Endodermal cell (in vitro differentiated cells): ENCODE results near the gene NT5C1A. TPM values are rescaled to one million over a fixed set of nuclear protein-coding genes. Genes with fewer than 3 reads are reported as not detected.

Source experiments
- DNase-seq: peaks from one replicate; pipeline ENCODE4 v3.0.0-alpha.2; 2017
- H3K27ac ChIP-seq: 2 replicates; pipeline ENCODE4 v1.5.1; 2013; ENCODE audit warnings: mild to moderate bottlenecking, low read depth, low read length, moderate library complexity
- H3K27me3 ChIP-seq: 2 replicates; pipeline ENCODE4 v1.6.1; 2013; ENCODE audit warnings: mild to moderate bottlenecking, low read length, moderate library complexity; ENCODE audit not compliant: insufficient read depth, control insufficient read depth, poor library complexity, severe bottlenecking
- H3K36me3 ChIP-seq: 2 replicates; pipeline ENCODE4 v1.7.0; 2013; ENCODE audit warnings: mild to moderate bottlenecking, low read length, moderate library complexity; ENCODE audit not compliant: control insufficient read depth, insufficient read depth
- H3K4me1 ChIP-seq: one replicate; pipeline ENCODE4 v1.7.0; 2013; ENCODE audit warnings: low read length; ENCODE audit not compliant: control insufficient read depth, insufficient read depth
- H3K4me3 ChIP-seq: 2 replicates; pipeline ENCODE4 v1.5.1; 2013; ENCODE audit warnings: mild to moderate bottlenecking, low read length, moderate library complexity
- H3K9ac ChIP-seq: 2 replicates; pipeline ENCODE4 v1.6.1; 2013; ENCODE audit warnings: mild to moderate bottlenecking, low read length, moderate library complexity; ENCODE audit not compliant: poor library complexity, severe bottlenecking; ENCODE audit errors: extremely low read depth
- H3K9me3 ChIP-seq: 2 replicates; pipeline ENCODE4 v1.6.1; 2013; ENCODE audit warnings: mild to moderate bottlenecking, low read length, moderate library complexity; ENCODE audit not compliant: control insufficient read depth
- H3K27ac Mint-ChIP-seq: 2 replicates; pipeline ENCODE4 v1.8.0; 2020; ENCODE audit warnings: mixed read lengths
- H3K27me3 Mint-ChIP-seq: 2 replicates; pipeline ENCODE4 v1.8.0; 2021; ENCODE audit warnings: mild to moderate bottlenecking, mixed read lengths; ENCODE audit not compliant: insufficient read depth
- H3K36me3 Mint-ChIP-seq: 2 replicates; pipeline ENCODE4 v1.8.0; 2020; ENCODE audit warnings: low read depth, mixed read lengths
- H3K4me1 Mint-ChIP-seq: 2 replicates; pipeline ENCODE4 v1.8.0; 2020; ENCODE audit warnings: mixed read lengths
- H3K4me3 Mint-ChIP-seq: 2 replicates; pipeline ENCODE4 v1.8.0; 2020; ENCODE audit warnings: mild to moderate bottlenecking, moderate library complexity, mixed read lengths
- H3K9me3 Mint-ChIP-seq: 2 replicates; pipeline ENCODE4 v1.8.0; 2020; ENCODE audit warnings: mild to moderate bottlenecking, mixed read lengths
- CTCF ChIP-seq: fragments of 200-600 bp; sonication (generic); conservative IDR thresholded peaks from 2 replicates; pipeline ENCODE4 v1.5.0; 2021; ENCODE audit warnings: antibody characterized with exemption, mild to moderate bottlenecking
- WGBS, 2 experiments: methylation state at CpG; one replicate each; pipeline versions ENCODE4 v1.1.5 to v1.1.7; 2013; ENCODE audit warnings: missing lambda C conversion rate in 2 of 2, mixed read lengths in 1 of 2; ENCODE audit not compliant: insufficient coverage in 1 of 2, insufficient read length in 1 of 2; 5-methylcytosine and 5-hydroxymethylcytosine counted together
- total RNA-seq, 2 donors: library from RNA; stranded (reverse); fragmentation: NEBNext Ultra II Directional in 1 of 2; extraction: Animal tissue kit (Norgen Biotek cat#: 25700) in 1 of 2; gene quantifications; 2 replicates in 1 of 2; 3 replicates in 1 of 2; pipeline ENCODE4 v1.2.1, GENCODE V29; 2021

NT5C1A gene
- total RNA-seq, 2 donors from 2014 or later, result not detected

GRCh38 chr1:39614488-39614887 lies 57.4 kb downstream of the NT5C1A start:
- H3K9me3 Mint-ChIP-seq, result peaks cover 3% of the 10 kb centered on the region
- H3K9me3 ChIP-seq, result no peaks in the 10 kb centered on the region
- WGBS, 2 experiments, result 81 to 97% methylated on average over 6 of the region's 6 CpGs
- H3K36me3 ChIP-seq, result no peaks in the 10 kb centered on the region
- H3K4me3 ChIP-seq, result no peak overlapping the region
- no peak overlapping the region for H3K27ac ChIP-seq
- peaks cover 26% of the 10 kb centered on the region for H3K27me3 ChIP-seq
- no peak overlapping the region for H3K9ac ChIP-seq
- H3K27ac Mint-ChIP-seq, result no peak overlapping the region
- no peak for DNase-seq
- TF ChIP-seq CTCF, result no peak
- H3K4me3 Mint-ChIP-seq, result no peak overlapping the region
- peaks cover under 1% of the 10 kb centered on the region for H3K4me1 Mint-ChIP-seq
- H3K27me3 Mint-ChIP-seq, result peaks cover 80% of the 10 kb centered on the region
- no peaks in the 10 kb centered on the region for H3K4me1 ChIP-seq
- no peaks in the 10 kb centered on the region for H3K36me3 Mint-ChIP-seq

- 90% methylated on average over 6 of the region's 6 CpGs; no CpG with 5 or more reads in 1 of the 2 experiments for WGBS, 2 experiments
- no peaks in the 10 kb centered on the region for H3K36me3 ChIP-seq
- no peaks in the 10 kb centered on the region for H3K9me3 ChIP-seq
- no peak overlapping the region for H3K4me3 Mint-ChIP-seq
- no peaks in the 10 kb centered on the region for H3K4me1 ChIP-seq
- no peak for DNase-seq
- H3K27me3 ChIP-seq, result peaks cover 21% of the 10 kb centered on the region
- no peak for TF ChIP-seq CTCF
- peaks cover 78% of the 10 kb centered on the region for H3K27me3 Mint-ChIP-seq
- H3K9ac ChIP-seq, result no peak overlapping the region
- no peaks in the 10 kb centered on the region for H3K36me3 Mint-ChIP-seq
- no peak overlapping the region for H3K4me3 ChIP-seq
- H3K27ac ChIP-seq, result no peak overlapping the region
- H3K4me1 Mint-ChIP-seq, result peaks cover 2% of the 10 kb centered on the region
- H3K9me3 Mint-ChIP-seq, result peaks cover 3% of the 10 kb centered on the region
- no peak overlapping the region for H3K27ac Mint-ChIP-seq
Measured at GRCh38 chr1:39613250-39613649, 58.7 kb downstream of the NT5C1A start.

- WGBS, 2 experiments, result 24 to 28% methylated on average over 21 to 42 of the region's 42 CpGs
- no peaks in the 10 kb centered on the region for H3K9me3 Mint-ChIP-seq
- Histone ChIP-seq H3K9ac (no peak overlapping the region), H3K4me1 (no peaks in the 10 kb centered on the region), H3K27ac (no peak overlapping the region), H3K36me3 (no peaks in the 10 kb centered on the region), H3K27me3 (peaks cover 20% of the 10 kb centered on the region), H3K4me3 (no peak overlapping the region), H3K9me3 (no peaks in the 10 kb centered on the region)
- H3K4me3 Mint-ChIP-seq, result peak overlapping the region; percentile 61
- H3K4me1 Mint-ChIP-seq, result peaks cover 2% of the 10 kb centered on the region
- DNase-seq, result peak; percentile 97
- peak; percentile 99 for TF ChIP-seq CTCF
- H3K27me3 Mint-ChIP-seq, result peaks cover 67% of the 10 kb centered on the region
- H3K36me3 Mint-ChIP-seq, result no peaks in the 10 kb centered on the region
- no peak overlapping the region for H3K27ac Mint-ChIP-seq
Measured at GRCh38 chr1:39609618-39610331, 62.1 kb downstream of the NT5C1A start.

Other genes starting within 250 kb of the NT5C1A start
- under 1 TPM; 0.66 to 0.75 TPM for gene BMP8A, start 180.5 kb downstream of the NT5C1A start, total RNA-seq
- gene PABPC4, start 95.3 kb downstream of the NT5C1A start, total RNA-seq, result 100 to 1,000 TPM; 230 to 270 TPM
- 1 to 10 TPM; 1.2 to 1.5 TPM for gene HEYL, start 32.5 kb downstream of the NT5C1A start, total RNA-seq
- not detected for gene HPCAL4, start 19.3 kb upstream of the NT5C1A start, total RNA-seq
- gene PPIE, start 66.8 kb upstream of the NT5C1A start, total RNA-seq, result 10 to 100 TPM; 39.5 to 59.4 TPM
- gene OXCT2, start 99.2 kb upstream of the NT5C1A start, total RNA-seq, result 1 to 10 TPM; 1.8 TPM
- under 1 TPM; 0.13 to 0.29 TPM for gene BMP8B, start 116.8 kb upstream of the NT5C1A start, total RNA-seq
- 10 to 100 TPM; 26.2 to 35.1 TPM for gene TRIT1, start 211.4 kb upstream of the NT5C1A start, total RNA-seq
- 10 to 100 TPM; 35.0 to 39.5 TPM for gene MYCL, start 229.8 kb upstream of the NT5C1A start, total RNA-seq